ENCODE results near the gene TEX35. TPM values are rescaled to one million over a fixed set of nuclear protein-coding genes. Genes with fewer than 3 reads are reported as not detected.

The TEX35 gene
- total and polyA plus RNA-seq, 9 donors, result not detected

- Histone ChIP-seq H3K36me3 (no peaks in the 10 kb centered on the region), H3K27me3 (no peaks in the 10 kb centered on the region), H3K9me3 (no peaks in the 10 kb centered on the region), H3K4me3 (no peak overlapping the region), H3K27ac (no peak overlapping the region), H3K4me1 (ENCODE audit: insufficient read depth) (no peaks in the 10 kb centered on the region)
- DNase-seq, result no peak
- intact Hi-C loops (cut with DNase I), result no loop called here
- no peak for TF ChIP-seq EP300 (IDR thresholded peaks at IDR 0.05)
- TF ChIP-seq POLR2A (IDR thresholded peaks at IDR 0.05), result no peak
- no peak for TF ChIP-seq CTCF (IDR thresholded peaks at IDR 0.05)
- 47 to 59% (median 55%) methylated on average over 16 to 20 of the region's 20 CpGs for WGBS, 3 donors
These were observed 25.8 kb upstream of the TEX35 start for GRCh38 chr1:178487070-178487615.

- Histone ChIP-seq H3K4me1 (ENCODE audit: insufficient read depth) (no peaks in the 10 kb centered on the region), H3K9me3 (no peaks in the 10 kb centered on the region), H3K36me3 (no peaks in the 10 kb centered on the region), H3K27me3 (no peaks in the 10 kb centered on the region), H3K4me3 (no peak overlapping the region), H3K27ac (no peak overlapping the region)
- DNase-seq, result no peak
- intact Hi-C loops (cut with DNase I), result no loop called here
- WGBS, 3 donors, result 91 to 94% (median 91%) methylated on average over 4 of the region's 4 CpGs
- TF ChIP-seq POLR2A (IDR thresholded peaks at IDR 0.05), result no peak
- TF ChIP-seq CTCF (IDR thresholded peaks at IDR 0.05), result no peak
- TF ChIP-seq EP300 (IDR thresholded peaks at IDR 0.05), result no peak
These were observed 24.5 kb upstream of the TEX35 start for GRCh38 chr1:178488393-178488792.

- H3K4me1 ChIP-seq (ENCODE audit: insufficient read depth), result no peaks in the 10 kb centered on the region
- DNase-seq, result no peak
- 90 to 95% (median 93%) methylated on average over 4 of the region's 4 CpGs for WGBS, 3 donors
- H3K36me3 ChIP-seq, result no peaks in the 10 kb centered on the region
- TF ChIP-seq CTCF (IDR thresholded peaks at IDR 0.05) (no peak), EP300 (IDR thresholded peaks at IDR 0.05) (no peak), POLR2A (IDR thresholded peaks at IDR 0.05) (no peak)
- H3K27ac ChIP-seq, result no peak overlapping the region
- no peaks in the 10 kb centered on the region for H3K27me3 ChIP-seq
- H3K4me3 ChIP-seq, result no peak overlapping the region
- intact Hi-C loops (cut with DNase I), result no loop called here
- H3K9me3 ChIP-seq, result no peaks in the 10 kb centered on the region
These were observed 23.5 kb upstream of the TEX35 start for GRCh38 chr1:178489399-178489798.

GRCh38 chr1:178490136-178490535, 22.8 kb upstream of the TEX35 start:
- whole genome bisulfite sequencing, 3 donors, result 95 to 100% (median 96%) methylated on average over 8 of the region's 8 CpGs
- intact Hi-C loops (cut with DNase I), result no loop called here
- no peaks in the 10 kb centered on the region for H3K4me1 ChIP-seq (ENCODE audit: insufficient read depth)

More at GRCh38 chr1:178490136-178490535, 22.8 kb upstream of the TEX35 start:
- Histone ChIP-seq H3K4me3 (no peak overlapping the region), H3K36me3 (no peaks in the 10 kb centered on the region), H3K27ac (no peak overlapping the region), H3K9me3 (no peaks in the 10 kb centered on the region), H3K27me3 (no peaks in the 10 kb centered on the region)
- TF ChIP-seq CTCF (IDR thresholded peaks at IDR 0.05) (no peak), POLR2A (IDR thresholded peaks at IDR 0.05) (no peak), EP300 (IDR thresholded peaks at IDR 0.05) (no peak)
- DNase-seq, result no peak

Data from ovary (tissue), 9 donors.